Neural crest cell (in vitro differentiated cells): ENCODE data around the gene PCNT. TPM values are rescaled to one million over a fixed set of nuclear protein-coding genes. Genes with fewer than 3 reads are reported as not detected.
A peak's percentile ranks its signal among the peaks of the same experiment; 100 is the strongest.
"Not testable (repeated sequence)": the region's sequence is repeated elsewhere in the genome, so short reads cannot be mapped to it uniquely, and the experiment has no call there.

ENCODE experiments used
- DNase-seq: peaks from one replicate; pipeline ENCODE4 v3.0.0; 2021; ENCODE audit warnings: low read depth, mixed read lengths, low spot score
- H3K27ac Mint-ChIP-seq: one replicate; pipeline ENCODE4 v1.8.0; 2021; ENCODE audit warnings: mild to moderate bottlenecking, mixed read lengths; ENCODE audit not compliant: unreplicated experiment
- H3K27me3 Mint-ChIP-seq: 2 replicates; pipeline ENCODE4 v1.8.0; 2021; ENCODE audit warnings: low read depth, mild to moderate bottlenecking, mixed read lengths
- H3K36me3 Mint-ChIP-seq: 2 replicates; pipeline ENCODE4 v1.8.0; 2021; ENCODE audit warnings: low read depth, mild to moderate bottlenecking, mixed read lengths
- H3K4me1 Mint-ChIP-seq: 2 replicates; pipeline ENCODE4 v1.8.0; 2021; ENCODE audit warnings: mixed read lengths
- H3K4me3 Mint-ChIP-seq: one replicate; pipeline ENCODE4 v1.8.0; 2021; ENCODE audit warnings: mild to moderate bottlenecking, mixed read lengths
- H3K9me3 Mint-ChIP-seq: 2 replicates; pipeline ENCODE4 v1.8.0; 2021; ENCODE audit warnings: mixed read lengths
- total RNA-seq: library from RNA; stranded (reverse); gene quantifications from 2 replicates; pipeline ENCODE4 v1.2.1, GENCODE V29; 2021
- TF ChIP-seq, protein P1 (sequence below): fragments of 200-600 bp; sonication (generic); conservative IDR thresholded peaks from 2 replicates; pipeline ENCODE4 v1.5.0; 2021; ENCODE audit warnings: antibody characterized with exemption, mild to moderate bottlenecking

Gene PCNT
- total RNA-seq, 1 donor from 2014 or later: 60.4 TPM

DNA sequence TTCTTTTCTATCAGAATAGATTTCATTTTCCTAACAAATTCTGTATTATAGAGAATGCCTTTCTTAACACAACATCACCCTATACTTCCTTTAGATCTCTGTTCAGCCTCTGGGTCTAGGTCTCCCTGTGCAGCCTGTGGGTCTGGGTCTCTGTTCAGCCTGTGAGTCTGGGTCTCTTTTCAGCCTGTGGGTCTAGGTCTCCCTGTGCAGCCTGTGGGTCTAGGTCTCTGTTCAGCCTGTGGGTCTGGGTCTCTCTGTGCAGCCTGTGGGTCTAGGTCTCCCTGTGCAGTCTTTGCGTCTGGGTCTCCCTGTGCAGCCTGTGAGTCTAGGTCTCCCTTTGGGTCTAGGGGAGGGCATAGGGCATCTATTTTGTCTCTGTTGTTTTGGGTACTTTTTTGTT is 75.2 kb downstream of the PCNT start:
- DNase-seq: no peak
- peaks cover 18% of the 10 kb centered on the region for H3K36me3 Mint-ChIP-seq
- TF ChIP-seq, protein P1, sequence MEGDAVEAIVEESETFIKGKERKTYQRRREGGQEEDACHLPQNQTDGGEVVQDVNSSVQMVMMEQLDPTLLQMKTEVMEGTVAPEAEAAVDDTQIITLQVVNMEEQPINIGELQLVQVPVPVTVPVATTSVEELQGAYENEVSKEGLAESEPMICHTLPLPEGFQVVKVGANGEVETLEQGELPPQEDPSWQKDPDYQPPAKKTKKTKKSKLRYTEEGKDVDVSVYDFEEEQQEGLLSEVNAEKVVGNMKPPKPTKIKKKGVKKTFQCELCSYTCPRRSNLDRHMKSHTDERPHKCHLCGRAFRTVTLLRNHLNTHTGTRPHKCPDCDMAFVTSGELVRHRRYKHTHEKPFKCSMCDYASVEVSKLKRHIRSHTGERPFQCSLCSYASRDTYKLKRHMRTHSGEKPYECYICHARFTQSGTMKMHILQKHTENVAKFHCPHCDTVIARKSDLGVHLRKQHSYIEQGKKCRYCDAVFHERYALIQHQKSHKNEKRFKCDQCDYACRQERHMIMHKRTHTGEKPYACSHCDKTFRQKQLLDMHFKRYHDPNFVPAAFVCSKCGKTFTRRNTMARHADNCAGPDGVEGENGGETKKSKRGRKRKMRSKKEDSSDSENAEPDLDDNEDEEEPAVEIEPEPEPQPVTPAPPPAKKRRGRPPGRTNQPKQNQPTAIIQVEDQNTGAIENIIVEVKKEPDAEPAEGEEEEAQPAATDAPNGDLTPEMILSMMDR: no peak
- H3K27ac Mint-ChIP-seq: no peak overlapping the region
- no peaks in the 10 kb centered on the region for H3K9me3 Mint-ChIP-seq
- no peak overlapping the region for H3K4me3 Mint-ChIP-seq
- no peaks in the 10 kb centered on the region for H3K27me3 Mint-ChIP-seq
- peaks cover 6% of the 10 kb centered on the region for H3K4me1 Mint-ChIP-seq

GRCh38 chr21:46399686-46400085 is 75.7 kb downstream of the PCNT start:
- Mint-ChIP-seq H3K4me3 (no peak overlapping the region), H3K4me1 (peaks cover 3% of the 10 kb centered on the region), H3K36me3 (peaks cover 16% of the 10 kb centered on the region), H3K27ac (no peak overlapping the region), H3K27me3 (no peaks in the 10 kb centered on the region), H3K9me3 (no peaks in the 10 kb centered on the region)
- TF ChIP-seq, protein P1: no peak
- no peak for DNase-seq

DNA sequence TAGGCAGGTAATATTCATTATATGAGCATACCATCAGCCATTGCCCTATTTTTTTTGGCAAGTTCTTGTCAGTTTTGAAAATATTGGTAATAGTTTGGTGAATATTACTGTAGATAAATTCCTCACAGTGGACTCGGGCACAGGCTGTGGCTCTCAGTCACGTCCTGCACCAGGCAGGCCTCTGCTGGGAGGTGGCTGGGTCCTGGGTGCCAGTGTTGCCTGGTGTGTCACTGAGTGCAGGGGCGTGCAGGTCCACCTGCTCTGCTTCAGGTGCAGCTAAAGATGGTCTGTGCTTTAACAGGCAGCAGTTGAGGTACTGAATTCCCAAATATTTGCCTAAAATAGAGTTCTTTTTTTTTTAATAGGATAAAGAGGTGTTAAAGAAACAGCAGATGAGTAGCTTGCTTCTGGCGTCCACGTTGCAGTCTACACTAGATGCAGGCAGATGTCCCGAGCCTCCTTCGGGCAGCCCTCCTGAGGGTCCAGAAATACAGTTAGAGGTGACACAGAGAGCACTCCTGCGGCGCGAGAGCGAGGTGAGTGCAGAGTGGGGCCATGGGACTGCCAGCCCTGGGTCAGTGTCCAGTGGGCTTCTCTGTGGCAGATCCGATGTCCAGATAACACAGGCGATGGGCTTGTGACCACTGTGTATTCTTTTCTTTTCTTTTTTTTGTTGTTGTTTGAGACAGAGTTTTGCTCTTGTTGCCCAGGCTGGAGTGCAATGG is 77.4 kb downstream of the PCNT start:
- no peaks in the 10 kb centered on the region for H3K9me3 Mint-ChIP-seq
- H3K4me1 Mint-ChIP-seq: peaks cover 3% of the 10 kb centered on the region
- TF ChIP-seq, protein P1: no peak
- no peaks in the 10 kb centered on the region for H3K27me3 Mint-ChIP-seq
- no peak for DNase-seq
- no peak overlapping the region for H3K4me3 Mint-ChIP-seq
- peak overlapping the region; percentile 19 for H3K27ac Mint-ChIP-seq
- peaks cover 16% of the 10 kb centered on the region for H3K36me3 Mint-ChIP-seq

- Mint-ChIP-seq H3K27me3 (no peaks in the 10 kb centered on the region), H3K4me3 (no peak overlapping the region), H3K27ac (no peak overlapping the region), H3K4me1 (peaks cover 3% of the 10 kb centered on the region), H3K36me3 (peaks cover 14% of the 10 kb centered on the region), H3K9me3 (no peaks in the 10 kb centered on the region)
- no peak for DNase-seq
- TF ChIP-seq, protein P1: no peak
These were observed 78.5 kb downstream of the PCNT start for GRCh38 chr21:46402421-46402820.

- H3K4me3 Mint-ChIP-seq, H3K9me3 Mint-ChIP-seq, H3K27me3 Mint-ChIP-seq, H3K4me1 Mint-ChIP-seq, DNase-seq: not testable (repeated sequence)
- H3K36me3 Mint-ChIP-seq: peaks cover 18% of the 10 kb centered on the region
- H3K27ac Mint-ChIP-seq: peak overlapping the region; percentile 3
These were observed 79.4 kb downstream of the PCNT start for GRCh38 chr21:46403234-46403811.

- H3K27ac Mint-ChIP-seq: no peak overlapping the region
- H3K36me3 Mint-ChIP-seq: peaks cover 15% of the 10 kb centered on the region
- no peaks in the 10 kb centered on the region for H3K9me3 Mint-ChIP-seq
- DNase-seq: no peak
- peaks cover 3% of the 10 kb centered on the region for H3K4me1 Mint-ChIP-seq
- TF ChIP-seq, protein P1: no peak
- no peaks in the 10 kb centered on the region for H3K27me3 Mint-ChIP-seq
- H3K4me3 Mint-ChIP-seq: no peak overlapping the region
These were observed 80.3 kb downstream of the PCNT start for GRCh38 chr21:46404306-46404705.
